SKM-1 (cell line): ENCODE results near the gene RAB3GAP1.

Experiments
- DNase-seq: peaks from one replicate; lab custom pipeline; 2025; ENCODE audit not compliant: unreplicated experiment; lab: John Stamatoyannopoulos, UW

Gene RAB3GAP1

GRCh38 chr2:135208016-135208415, 155.9 kb downstream of the RAB3GAP1 start:
- no peak for DNase-seq

DNA sequence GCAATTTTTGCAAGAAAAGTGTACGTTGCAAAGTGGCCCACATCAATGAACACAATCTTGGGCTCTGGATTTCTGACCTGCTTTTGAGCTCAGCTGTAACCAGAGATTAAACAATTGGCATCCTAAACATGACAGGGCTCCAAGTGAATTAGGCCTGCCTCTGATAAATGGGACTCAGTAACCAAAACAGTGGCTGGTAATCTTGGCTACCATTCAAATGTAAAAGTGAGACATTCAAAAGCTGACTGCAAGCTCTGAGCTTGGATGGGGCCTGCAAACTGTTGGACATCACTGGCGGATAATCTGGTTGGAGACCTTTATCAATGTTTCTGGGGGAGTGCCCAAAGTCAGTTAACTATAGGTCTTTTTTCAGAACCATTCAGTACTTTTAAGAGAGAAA, 160.7 kb downstream of the RAB3GAP1 start:
- DNase-seq = no peak

DNA sequence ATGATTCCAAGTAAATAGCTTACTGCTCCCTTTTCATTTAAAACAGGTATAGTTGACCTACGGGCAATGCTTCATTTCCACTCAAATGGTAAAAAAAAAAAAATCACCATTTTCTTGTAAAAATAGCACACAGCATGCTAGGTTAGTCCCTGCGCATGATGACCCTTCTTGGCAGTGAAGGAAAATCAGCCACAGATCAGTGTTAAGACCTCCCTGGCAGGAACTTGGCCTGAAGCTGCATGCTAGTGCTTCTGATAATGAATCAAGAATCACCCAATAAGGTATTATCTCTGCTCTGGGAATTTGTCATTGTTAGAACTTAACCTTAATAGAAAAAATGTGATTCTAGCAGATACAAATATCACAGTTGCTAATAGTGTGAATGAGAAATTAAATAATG, 166.3 kb downstream of the RAB3GAP1 start:
- DNase-seq = no peak

- no peak for DNase-seq
Measured at GRCh38 chr2:135219226-135219625, 167.1 kb downstream of the RAB3GAP1 start.
